Fibroblast of mammary gland (primary cell): ENCODE data around the gene ZNF438.

Source experiments
- DNase-seq: peaks from one replicate; pipeline ENCODE4 v3.0.0-alpha.2; 2010; ENCODE audit warnings: low read depth
- H3K4me3 ChIP-seq: 2 replicates; pipeline ENCODE4 v1.5.1; 2011; ENCODE audit warnings: low read depth, mild to moderate bottlenecking, low read length, moderate library complexity; ENCODE audit not compliant: control insufficient read depth
- CTCF ChIP-seq: conservative IDR thresholded peaks from 2 replicates; pipeline ENCODE4 v1.5.1; 2011; ENCODE audit warnings: low read depth, low read length, inconsistent platforms; ENCODE audit not compliant: control insufficient read depth, insufficient read depth

Gene ZNF438

GRCh38 chr10:30828680-30829079 lies 203.0 kb downstream of the ZNF438 start:
- H3K4me3 ChIP-seq = no peak overlapping the region
- no peak for TF ChIP-seq CTCF
- no peak for DNase-seq

- no peak overlapping the region for H3K4me3 ChIP-seq
- DNase-seq = no peak
- no peak for TF ChIP-seq CTCF
Measured at GRCh38 chr10:30828164-30828563, 203.5 kb downstream of the ZNF438 start.

GRCh38 chr10:30827531-30828120 lies 204.0 kb downstream of the ZNF438 start:
- no peak overlapping the region for H3K4me3 ChIP-seq
- DNase-seq = peak; percentile 93
- TF ChIP-seq CTCF = no peak

- TF ChIP-seq CTCF = no peak
- H3K4me3 ChIP-seq = no peak overlapping the region
Measured at GRCh38 chr10:30826679-30827078, 205.0 kb downstream of the ZNF438 start.

GRCh38 chr10:30825495-30825894 lies 206.2 kb downstream of the ZNF438 start:
- peak; percentile 55 for DNase-seq
- TF ChIP-seq CTCF = no peak
- no peak overlapping the region for H3K4me3 ChIP-seq

More at GRCh38 chr10:30826679-30827078, 205.0 kb downstream of the ZNF438 start:
- DNase-seq = no peak

- no peak for TF ChIP-seq CTCF
- DNase-seq = no peak
- H3K4me3 ChIP-seq = no peak overlapping the region
Measured at GRCh38 chr10:30825022-30825421, 206.6 kb downstream of the ZNF438 start.

GRCh38 chr10:30823651-30824050 lies 208.0 kb downstream of the ZNF438 start:
- H3K4me3 ChIP-seq = no peak overlapping the region
- TF ChIP-seq CTCF = no peak
- DNase-seq = no peak
